ENCODE measurements around the gene PRR35.

DNA sequence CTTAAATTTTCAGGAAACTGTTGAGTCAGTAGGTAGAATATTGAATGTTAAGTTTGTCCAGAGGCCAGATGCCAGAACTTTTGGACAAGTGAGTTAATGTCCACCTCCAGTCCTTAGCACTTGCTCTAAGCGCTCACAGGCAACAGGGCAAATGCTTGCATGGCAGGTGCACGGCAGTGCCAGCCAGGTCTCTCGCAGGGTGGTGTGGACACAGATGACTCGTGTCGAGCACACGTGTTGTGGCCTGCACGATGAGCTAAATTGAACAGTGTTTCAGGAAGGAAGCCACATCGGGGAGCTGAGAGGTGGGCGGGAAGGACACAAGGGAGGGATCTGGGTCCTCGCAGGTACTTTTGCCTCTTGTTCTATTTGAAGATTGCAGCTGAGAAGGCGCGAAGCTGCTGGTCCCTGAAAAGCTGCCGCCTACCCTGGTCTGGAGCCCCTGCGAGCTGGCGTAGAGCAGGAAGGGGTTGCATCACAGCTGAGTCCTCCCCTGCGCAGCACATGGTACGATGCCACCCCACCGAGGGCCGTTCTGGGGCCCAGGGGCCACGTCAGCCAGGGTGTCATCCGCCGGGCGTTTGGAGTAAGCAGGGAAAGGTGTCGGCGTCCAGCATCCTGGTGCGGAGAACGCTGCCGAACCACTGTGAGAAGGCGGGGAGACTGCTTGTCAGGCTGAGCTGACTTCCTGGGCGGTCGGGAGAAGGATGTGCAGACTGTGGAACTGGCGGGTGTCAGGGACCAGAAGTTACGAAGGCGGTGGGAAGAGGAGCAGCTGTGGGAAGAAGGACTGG is 35.9 kb downstream of the PRR35 start:
- TF ChIP-seq, protein P1, sequence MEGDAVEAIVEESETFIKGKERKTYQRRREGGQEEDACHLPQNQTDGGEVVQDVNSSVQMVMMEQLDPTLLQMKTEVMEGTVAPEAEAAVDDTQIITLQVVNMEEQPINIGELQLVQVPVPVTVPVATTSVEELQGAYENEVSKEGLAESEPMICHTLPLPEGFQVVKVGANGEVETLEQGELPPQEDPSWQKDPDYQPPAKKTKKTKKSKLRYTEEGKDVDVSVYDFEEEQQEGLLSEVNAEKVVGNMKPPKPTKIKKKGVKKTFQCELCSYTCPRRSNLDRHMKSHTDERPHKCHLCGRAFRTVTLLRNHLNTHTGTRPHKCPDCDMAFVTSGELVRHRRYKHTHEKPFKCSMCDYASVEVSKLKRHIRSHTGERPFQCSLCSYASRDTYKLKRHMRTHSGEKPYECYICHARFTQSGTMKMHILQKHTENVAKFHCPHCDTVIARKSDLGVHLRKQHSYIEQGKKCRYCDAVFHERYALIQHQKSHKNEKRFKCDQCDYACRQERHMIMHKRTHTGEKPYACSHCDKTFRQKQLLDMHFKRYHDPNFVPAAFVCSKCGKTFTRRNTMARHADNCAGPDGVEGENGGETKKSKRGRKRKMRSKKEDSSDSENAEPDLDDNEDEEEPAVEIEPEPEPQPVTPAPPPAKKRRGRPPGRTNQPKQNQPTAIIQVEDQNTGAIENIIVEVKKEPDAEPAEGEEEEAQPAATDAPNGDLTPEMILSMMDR (conservative IDR thresholded peaks at IDR 0.05; ENCODE audit: low read depth, low read length), result no peak
- no peak for TF ChIP-seq EZH2 (IDR thresholded peaks at IDR 0.05; ENCODE audit: low read length, unreplicated experiment)
